ENCODE measurements around the gene IL23R. TPM values are rescaled to one million over a fixed set of nuclear protein-coding genes. Genes with fewer than 3 reads are reported as not detected.

IL23R gene
- total and polyA plus RNA-seq, 2 of the 8 experiments (the other 6 are each of a cell fraction or from before 2014, with no cell fraction given) = not detected

- H2AK5ac ChIP-seq (ENCODE audit: low read depth, low read length) = no peak overlapping the region
- H3K36me3 ChIP-seq (ENCODE audit: control insufficient read depth in 2 of 4, insufficient read depth in 4 of 4, low read length in 3 of 4) = no peaks in the 10 kb centered on the region
- H4K91ac ChIP-seq (replicated peaks; ENCODE audit: insufficient read length, low read length) = no peak overlapping the region
- no peak overlapping the region for H3K23ac ChIP-seq (ENCODE audit: insufficient read length)
- no peak overlapping the region for H2BK20ac ChIP-seq (ENCODE audit: low read length)
- H3K79me2 ChIP-seq (ENCODE audit: control insufficient read depth in 1 of 2, insufficient read depth in 2 of 2, low read length in 2 of 2) = no peaks in the 10 kb centered on the region
- no peak overlapping the region for H3K18ac ChIP-seq (ENCODE audit: extremely low read depth, low read length)
- H2BK120ac ChIP-seq (replicated peaks; ENCODE audit: low read depth, low read length) = no peak overlapping the region
- H4K8ac ChIP-seq (ENCODE audit: extremely low read depth, insufficient read depth, low read length) = no peak overlapping the region
- no peak overlapping the region for H2AFZ ChIP-seq (ENCODE audit: low read length)
- H3K4me3 ChIP-seq (ENCODE audit: extremely low read depth in 1 of 4, insufficient read depth in 2 of 4, low read depth in 3 of 4, low read length in 4 of 4) = no peak overlapping the region
- H3K27ac ChIP-seq (ENCODE audit: low read depth, low read length) = no peak overlapping the region
- no peak overlapping the region for H4K5ac ChIP-seq (ENCODE audit: insufficient read length, low read depth, low read length)
- no peak overlapping the region for H3K56ac ChIP-seq (replicated peaks; ENCODE audit: insufficient read length, low read depth, low read length)
- H3K23me2 ChIP-seq (ENCODE audit: low read depth, low read length) = no peaks in the 10 kb centered on the region
- no peak overlapping the region for H2BK5ac ChIP-seq (ENCODE audit: low read depth, low read length)
- H3K14ac ChIP-seq (ENCODE audit: insufficient read length) = no peak overlapping the region
- no peak overlapping the region for H3K4me2 ChIP-seq (ENCODE audit: insufficient read depth in 1 of 2, low read depth in 2 of 2, low read length in 2 of 2)
- ChIA-PET CTCF (ENCODE audit: partially characterized antibody) (interaction anchor here (0.6 to 2.9 kb wide), 4 partner anchors 20 to 254 kb away, joined by 3 to 20 read pairs (median 8); no protein-coding TSS in a partner anchor), POLR2A (ENCODE audit: partially characterized antibody) (no interaction called here)
- H3K9ac ChIP-seq (replicated peaks in 1 of 4; ENCODE audit: extremely low read depth in 1 of 4, low read depth in 3 of 4, low read length in 3 of 4) = no peak overlapping the region
- DNase-seq (ENCODE audit: low read depth in 1 of 2, low spot score in 2 of 2) (no peak), FAIRE-seq (no peak)
- no peaks in the 10 kb centered on the region for H3K4me1 ChIP-seq (replicated peaks in 1 of 4; ENCODE audit: control insufficient read depth in 3 of 4, insufficient read depth in 4 of 4, low read length in 3 of 4)
- H3K79me1 ChIP-seq (ENCODE audit: low read depth, low read length) = no peaks in the 10 kb centered on the region
- H2BK12ac ChIP-seq (ENCODE audit: low read depth, low read length) = no peak overlapping the region
- H3K4ac ChIP-seq (replicated peaks; ENCODE audit: insufficient read length, low read depth, low read length) = no peak overlapping the region
- no peaks in the 10 kb centered on the region for H4K20me1 ChIP-seq (replicated peaks in 1 of 2; ENCODE audit: control insufficient read depth in 1 of 2, insufficient read depth in 2 of 2, low read length in 2 of 2)
- H2BK15ac ChIP-seq (ENCODE audit: low read length) = no peak overlapping the region
- no peaks in the 10 kb centered on the region for H3K27me3 ChIP-seq (replicated peaks in 1 of 4; ENCODE audit: control insufficient read depth in 3 of 4, extremely low read depth in 1 of 4, insufficient read depth in 3 of 4, low read length in 3 of 4)
- WGBS, 2 experiments (ENCODE audit: extremely low coverage in 1 of 2, insufficient coverage in 1 of 2, insufficient read length in 1 of 2, insufficient replicate concordance in 2 of 2, low coverage in 1 of 2, low lambda C conversion rate in 2 of 2, missing lambda C conversion rate in 1 of 2) = 83% methylated on average over 1 of the region's 1 CpG; no CpG with 5 or more reads in 1 of the 2 experiments
- H3K9me3 ChIP-seq (ENCODE audit: insufficient read depth in 2 of 2, low read depth in 1 of 2, low read length in 1 of 2) = no peaks in the 10 kb centered on the region
- TF ChIP-seq ZNF274 (IDR thresholded peaks at IDR 0.05; ENCODE audit: borderline replicate concordance, extremely low read depth, low read length) = no peak
- no peak for TF ChIP-seq EP300 (IDR thresholded peaks at IDR 0.05; ENCODE audit: borderline replicate concordance in 1 of 2, low read depth in 2 of 2, low read length in 2 of 2)
- TF ChIP-seq ATF3 (IDR thresholded peaks at IDR 0.05; ENCODE audit: insufficient read depth, low read depth, low read length) = no peak
- TF ChIP-seq SP2 (IDR thresholded peaks at IDR 0.05; ENCODE audit: low read length) = no peak
- TF ChIP-seq KDM5A (IDR thresholded peaks at IDR 0.05; ENCODE audit: low read length) = no peak
- TF ChIP-seq CEBPB (IDR thresholded peaks at IDR 0.05; ENCODE audit: low read depth, low read length) = no peak
- TF ChIP-seq NRF1 (IDR thresholded peaks at IDR 0.05; ENCODE audit: low read depth, low read length) = no peak
- no peak for TF ChIP-seq SP1 (IDR thresholded peaks at IDR 0.05; ENCODE audit: low read depth, low read length)
- TF ChIP-seq TCF12 (IDR thresholded peaks at IDR 0.05; ENCODE audit: low read depth, low read length) = no peak
- TF ChIP-seq BCL11A (IDR thresholded peaks at IDR 0.05; ENCODE audit: low read depth in 2 of 2, low read length in 2 of 2) = no peak
- no peak for TF ChIP-seq JUND (IDR thresholded peaks at IDR 0.05; ENCODE audit: low read length)
- no peak for TF ChIP-seq KDM1A (IDR thresholded peaks at IDR 0.05; ENCODE audit: borderline replicate concordance, low read length)
- no peak for TF ChIP-seq CHD2 (IDR thresholded peaks at IDR 0.05; ENCODE audit: low read length)
Observed at GRCh38 chr1:67241200-67241746, 75.0 kb downstream of the IL23R start.

All from H1 (cell line).